Testis (tissue), 3 donors: ENCODE data around the gene SIGLEC5. TPM values are rescaled to one million over a fixed set of nuclear protein-coding genes. Genes with fewer than 3 reads are reported as not detected.

Source experiments
- DNase-seq: peaks from one replicate; pipeline ENCODE4 v3.0.0-alpha.2; 2019
- H3K27ac ChIP-seq, 2 donors: fragments of 200-600 bp; sonication (generic); one replicate each; pipeline ENCODE4 v1.5.1; 2019
- H3K27me3 ChIP-seq: fragments of 200-600 bp; sonication (generic); one replicate; pipeline ENCODE4 v1.5.1; 2019
- H3K36me3 ChIP-seq: fragments of 200-600 bp; sonication (generic); one replicate; pipeline ENCODE4 v1.5.1; 2017; ENCODE audit warnings: low read depth; ENCODE audit errors: missing control alignments
- H3K4me1 ChIP-seq: fragments of 200-600 bp; sonication (generic); one replicate; pipeline ENCODE4 v1.5.1; 2019
- H3K4me3 ChIP-seq, 2 donors: fragments of 200-600 bp; sonication (generic); one replicate each; pipeline ENCODE4 v1.5.1; 2017 to 2019
- H3K9me3 ChIP-seq: fragments of 200-600 bp; sonication (generic); one replicate; pipeline ENCODE4 v1.5.1; 2017
- POLR2A ChIP-seq: fragments of 450-650 bp; IDR thresholded peaks from one replicate; pipeline ENCODE4 v1.6.1; 2017; ENCODE audit warnings: antibody characterized with exemption, mild to moderate bottlenecking, moderate library complexity
- WGBS, 2 donors: methylation state at CpG; one replicate each; pipeline ENCODE4 v1.1.5; 2018; 5-methylcytosine and 5-hydroxymethylcytosine counted together
- intact Hi-C: fragments of 100-400 bp; cut with DNase I; formaldehyde crosslinking; loops from one replicate; pipeline ENCODE4 v1.15.1; 2023; ENCODE audit warnings: low total_unique reads
- polyA plus RNA-seq: library from polyadenylated mRNA; stranded (reverse); fragments of 350-450 nt; fragmentation: Illumina TruSeq; extraction: RNeasy Lipid Tissue Mini Kit (QIAGEN cat#74804); gene quantifications from one replicate; pipeline ENCODE4 v1.2.3, GENCODE V29; 2014; ENCODE audit warnings: low read depth, low replicate concordance; ENCODE audit not compliant: insufficient read depth
- total RNA-seq, 2 donors: library from RNA; depleted of rRNA; stranded (reverse); fragments of >200 nt; gene quantifications; one replicate each; pipeline ENCODE4 v1.2.3, GENCODE V29; 2016
- TF ChIP-seq, protein P1 (sequence below), 3 experiments: fragments of 450-650 bp in 2 of 3; fragments of 200-600 bp in 1 of 3; sonication (generic) in 1 of 3; IDR thresholded peaks; one replicate each; pipeline ENCODE4 v1.5.1; 2016 to 2019; ENCODE audit warnings: antibody characterized with exemption in 3 of 3, mild to moderate bottlenecking in 2 of 3, moderate library complexity in 1 of 3

Gene SIGLEC5
- total and polyA plus RNA-seq, 3 donors from 2014 or later = not detected

DNA sequence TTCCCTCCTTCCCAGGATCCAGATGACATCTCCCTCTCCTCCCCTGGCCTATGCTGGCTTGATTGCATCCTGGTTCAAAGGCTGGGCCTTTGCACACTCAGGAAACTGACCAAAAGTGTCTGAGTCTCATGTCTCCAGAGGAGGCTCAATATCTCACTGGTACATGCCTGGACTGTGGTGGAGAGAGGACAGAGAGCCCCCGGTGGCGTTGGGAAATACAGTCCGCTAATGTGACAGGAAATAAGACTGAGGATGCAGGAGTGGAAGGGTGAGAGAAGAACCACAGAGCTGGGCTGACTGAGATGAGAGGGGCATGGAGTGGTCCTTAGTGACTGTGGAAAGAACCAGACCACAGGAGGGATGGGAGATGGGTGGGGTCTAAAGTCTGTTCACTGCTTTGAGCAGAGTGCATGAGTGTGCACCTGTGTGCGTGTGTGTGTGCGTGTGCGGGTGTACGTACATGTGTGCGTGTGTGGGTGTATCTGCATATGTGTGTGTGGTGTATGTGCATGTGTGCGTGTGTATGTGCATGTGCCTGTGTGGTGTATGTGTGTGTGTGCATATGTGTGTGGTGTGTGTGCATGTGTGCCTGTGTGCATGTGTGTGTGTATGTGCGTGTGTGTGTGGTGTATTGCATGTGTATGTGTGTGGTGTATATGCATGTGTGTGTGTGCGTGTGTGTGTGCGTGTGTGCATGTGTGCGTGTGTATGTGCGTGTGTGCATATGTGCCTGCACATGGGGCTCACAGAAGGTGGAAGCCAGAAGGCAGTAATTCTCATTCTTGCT is 1.9 kb downstream of the SIGLEC5 start:
- H3K27me3 ChIP-seq = no peaks in the 10 kb centered on the region
- no peak for TF ChIP-seq POLR2A
- TF ChIP-seq, protein P1, sequence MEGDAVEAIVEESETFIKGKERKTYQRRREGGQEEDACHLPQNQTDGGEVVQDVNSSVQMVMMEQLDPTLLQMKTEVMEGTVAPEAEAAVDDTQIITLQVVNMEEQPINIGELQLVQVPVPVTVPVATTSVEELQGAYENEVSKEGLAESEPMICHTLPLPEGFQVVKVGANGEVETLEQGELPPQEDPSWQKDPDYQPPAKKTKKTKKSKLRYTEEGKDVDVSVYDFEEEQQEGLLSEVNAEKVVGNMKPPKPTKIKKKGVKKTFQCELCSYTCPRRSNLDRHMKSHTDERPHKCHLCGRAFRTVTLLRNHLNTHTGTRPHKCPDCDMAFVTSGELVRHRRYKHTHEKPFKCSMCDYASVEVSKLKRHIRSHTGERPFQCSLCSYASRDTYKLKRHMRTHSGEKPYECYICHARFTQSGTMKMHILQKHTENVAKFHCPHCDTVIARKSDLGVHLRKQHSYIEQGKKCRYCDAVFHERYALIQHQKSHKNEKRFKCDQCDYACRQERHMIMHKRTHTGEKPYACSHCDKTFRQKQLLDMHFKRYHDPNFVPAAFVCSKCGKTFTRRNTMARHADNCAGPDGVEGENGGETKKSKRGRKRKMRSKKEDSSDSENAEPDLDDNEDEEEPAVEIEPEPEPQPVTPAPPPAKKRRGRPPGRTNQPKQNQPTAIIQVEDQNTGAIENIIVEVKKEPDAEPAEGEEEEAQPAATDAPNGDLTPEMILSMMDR (IDR thresholded peaks at IDR 0.05) = no peak

GRCh38 chr19:51627491-51628138 is 2.6 kb downstream of the SIGLEC5 start:
- 52 to 65% methylated on average over 9 to 16 of the region's 16 CpGs for WGBS, 2 donors
- intact Hi-C loops = no loop called here
- no peak for DNase-seq
- Histone ChIP-seq H3K27me3 (no peaks in the 10 kb centered on the region), H3K4me1 (no peaks in the 10 kb centered on the region), H3K27ac (no peak overlapping the region), H3K4me3 (no peak overlapping the region), H3K36me3 (no peaks in the 10 kb centered on the region), H3K9me3 (no peaks in the 10 kb centered on the region)
- TF ChIP-seq, protein P1 (IDR thresholded peaks at IDR 0.05) = no peak
- no peak for TF ChIP-seq POLR2A

More for the DNA sequence above, 1.9 kb downstream of the SIGLEC5 start:
- no peaks in the 10 kb centered on the region for H3K9me3 ChIP-seq
- H3K36me3 ChIP-seq = no peaks in the 10 kb centered on the region
- 79 to 81% methylated on average over 13 to 14 of the region's 14 CpGs for WGBS, 2 donors
- no peak for DNase-seq
- no peak overlapping the region for H3K27ac ChIP-seq
- H3K4me3 ChIP-seq = no peak overlapping the region
- no peaks in the 10 kb centered on the region for H3K4me1 ChIP-seq
- intact Hi-C loops = no loop called here

- TF ChIP-seq POLR2A = no peak
- TF ChIP-seq, protein P1 (IDR thresholded peaks at IDR 0.05) = no peak
- Histone ChIP-seq H3K9me3 (no peaks in the 10 kb centered on the region), H3K4me3 (no peak overlapping the region), H3K4me1 (no peaks in the 10 kb centered on the region), H3K27ac (no peak overlapping the region), H3K27me3 (no peaks in the 10 kb centered on the region), H3K36me3 (no peaks in the 10 kb centered on the region)
- 73% methylated on average over 2 of the region's 2 CpGs for WGBS, 2 donors
- intact Hi-C loops = no loop called here
- DNase-seq = no peak
Observed at GRCh38 chr19:51626675-51627074, 3.5 kb downstream of the SIGLEC5 start.

DNA sequence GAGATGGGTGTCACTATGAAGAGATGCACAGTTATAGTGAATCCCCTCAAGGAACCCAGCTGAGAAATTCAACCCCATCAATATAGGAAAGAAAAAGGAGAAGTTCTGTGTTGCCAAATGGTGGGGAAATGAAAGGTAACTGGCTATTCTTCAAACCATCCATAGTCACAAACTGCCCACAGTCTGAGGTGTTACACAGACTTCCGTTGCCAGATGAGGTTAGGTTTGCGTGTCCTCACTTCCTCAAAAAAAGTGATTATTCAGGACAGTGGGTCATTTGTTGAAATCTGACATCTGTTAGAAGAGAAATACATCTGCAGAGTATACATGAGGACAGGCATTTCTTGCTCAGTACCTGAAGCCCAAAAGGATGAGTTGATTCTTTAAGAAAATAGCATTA is 9.0 kb downstream of the SIGLEC5 start:
- intact Hi-C loops = no loop called here
- Histone ChIP-seq H3K27me3 (no peaks in the 10 kb centered on the region), H3K36me3 (no peaks in the 10 kb centered on the region), H3K27ac (no peak overlapping the region), H3K4me1 (no peaks in the 10 kb centered on the region), H3K9me3 (no peaks in the 10 kb centered on the region), H3K4me3 (no peak overlapping the region)
- no peak for DNase-seq
- whole genome bisulfite sequencing, 2 donors = 65 to 72% methylated on average over 2 of the region's 2 CpGs
- TF ChIP-seq, protein P1 (IDR thresholded peaks at IDR 0.05) = no peak
- no peak for TF ChIP-seq POLR2A
